Medulla oblongata (tissue), 1 donor: ENCODE data around the gene SAMD13.

Source experiments
- DNase-seq: peaks from one replicate; pipeline ENCODE4 v3.0.0-alpha.2; 2015; ENCODE audit errors: extremely low spot score

Gene SAMD13

GRCh38 chr1:84301004-84301784 lies at the start of gene SAMD13:
Gene SAMD13, plus strand, starts transcription at chr1:84301708. Its CDS starts 1,527 bp downstream, at chr1:84303235.
- DNase-seq: peak; percentile 92

GRCh38 chr1:84253036-84253435 lies 48.5 kb upstream of the SAMD13 start:
- no peak for DNase-seq

- peak; percentile 94 for DNase-seq
Measured at GRCh38 chr1:84253891-84254290, 47.6 kb upstream of the SAMD13 start.

- no peak for DNase-seq
Measured at GRCh38 chr1:84254703-84255238, 46.7 kb upstream of the SAMD13 start.

- no peak for DNase-seq
Measured at GRCh38 chr1:84255582-84255981, 45.9 kb upstream of the SAMD13 start.

- DNase-seq: peak; percentile 34
Measured at GRCh38 chr1:84257617-84258016, 43.9 kb upstream of the SAMD13 start.

- DNase-seq: no peak
Measured at GRCh38 chr1:84259376-84259775, 42.1 kb upstream of the SAMD13 start.

GRCh38 chr1:84259989-84260388 lies 41.5 kb upstream of the SAMD13 start:
- DNase-seq: no peak

GRCh38 chr1:84260852-84261518 lies 40.5 kb upstream of the SAMD13 start:
- DNase-seq: no peak

- no peak for DNase-seq
Measured at GRCh38 chr1:84264961-84265360, 36.5 kb upstream of the SAMD13 start.

- DNase-seq: no peak
Measured at GRCh38 chr1:84265867-84266266, 35.6 kb upstream of the SAMD13 start.

GRCh38 chr1:84266748-84267147 lies 34.8 kb upstream of the SAMD13 start:
- no peak for DNase-seq

- no peak for DNase-seq
Measured at GRCh38 chr1:84267476-84267875, 34.0 kb upstream of the SAMD13 start.

- DNase-seq: no peak
Measured at GRCh38 chr1:84268346-84268745, 33.2 kb upstream of the SAMD13 start.

- no peak for DNase-seq
Measured at GRCh38 chr1:84269306-84269705, 32.2 kb upstream of the SAMD13 start.

- no peak for DNase-seq
Measured at GRCh38 chr1:84271441-84272151, 29.9 kb upstream of the SAMD13 start.

- DNase-seq: no peak
Measured at GRCh38 chr1:84272401-84272800, 29.1 kb upstream of the SAMD13 start.

GRCh38 chr1:84277343-84278059 lies 24.0 kb upstream of the SAMD13 start:
- no peak for DNase-seq

GRCh38 chr1:84278905-84279304 lies 22.6 kb upstream of the SAMD13 start:
- DNase-seq: no peak

- DNase-seq: no peak
Measured at GRCh38 chr1:84280912-84281311, 20.6 kb upstream of the SAMD13 start.

- no peak for DNase-seq
Measured at GRCh38 chr1:84282780-84283333, 18.7 kb upstream of the SAMD13 start.
